Raji (cell line): Measurements from ENCODE around the gene ADGRL3.

Source experiments
- POLR2A ChIP-seq: IDR thresholded peaks from 2 replicates; pipeline ENCODE4 v1.6.1; 2011; ENCODE audit warnings: low read depth, low read length, control low read depth; ENCODE audit not compliant: insufficient read depth

The ADGRL3 gene

GRCh38 chr4:61451935-61452334, 251.8 kb downstream of the ADGRL3 start:
- TF ChIP-seq POLR2A = no peak

- no peak for TF ChIP-seq POLR2A
Observed at GRCh38 chr4:61461956-61462355, 261.8 kb downstream of the ADGRL3 start.

GRCh38 chr4:61462451-61463326, 262.6 kb downstream of the ADGRL3 start:
- TF ChIP-seq POLR2A = no peak

- TF ChIP-seq POLR2A = no peak
Observed at GRCh38 chr4:61468024-61468720, 268.0 kb downstream of the ADGRL3 start.

- no peak for TF ChIP-seq POLR2A
Observed at GRCh38 chr4:61473306-61473705, 273.2 kb downstream of the ADGRL3 start.

GRCh38 chr4:61478340-61478739, 278.2 kb downstream of the ADGRL3 start:
- no peak for TF ChIP-seq POLR2A

- TF ChIP-seq POLR2A = no peak
Observed at GRCh38 chr4:61485056-61485455, 284.9 kb downstream of the ADGRL3 start.

GRCh38 chr4:61489927-61490326, 289.8 kb downstream of the ADGRL3 start:
- TF ChIP-seq POLR2A = no peak

- no peak for TF ChIP-seq POLR2A
Observed at GRCh38 chr4:61493041-61493440, 292.9 kb downstream of the ADGRL3 start.

GRCh38 chr4:61493470-61493869, 293.3 kb downstream of the ADGRL3 start:
- TF ChIP-seq POLR2A = no peak

- no peak for TF ChIP-seq POLR2A
Observed at GRCh38 chr4:61500883-61501282, 300.8 kb downstream of the ADGRL3 start.

- no peak for TF ChIP-seq POLR2A
Observed at GRCh38 chr4:61501812-61502211, 301.7 kb downstream of the ADGRL3 start.

GRCh38 chr4:61505773-61506685, 305.9 kb downstream of the ADGRL3 start:
- TF ChIP-seq POLR2A = no peak

GRCh38 chr4:61507091-61507490, 307.0 kb downstream of the ADGRL3 start:
- TF ChIP-seq POLR2A = no peak
